Adrenal gland (tissue), 5 donors: ENCODE data around the gene TTC33.

Experiments used
- POLR2A ChIP-seq, 2 donors: fragments of 450-650 bp; IDR thresholded peaks; one replicate each; pipeline ENCODE4 v1.6.1; 2017; ENCODE audit warnings: antibody characterized with exemption in 2 of 2, mild to moderate bottlenecking in 2 of 2, moderate library complexity in 1 of 2
- TF ChIP-seq, protein P1 (sequence below), 6 experiments: fragments of 450-650 bp in 4 of 6; fragments of 200-600 bp in 2 of 6; sonication (generic) in 1 of 6; IDR thresholded peaks; 1 replicate in 5 of 6; 2 replicates in 1 of 6; pipeline versions ENCODE4 v1.5.1 to v1.8.0; 2016 to 2021; ENCODE audit warnings: antibody characterized with exemption in 6 of 6, mild to moderate bottlenecking in 2 of 6, moderate library complexity in 1 of 6
- donor health status: DM: no; HTN: no; CAD: no.

DNA sequence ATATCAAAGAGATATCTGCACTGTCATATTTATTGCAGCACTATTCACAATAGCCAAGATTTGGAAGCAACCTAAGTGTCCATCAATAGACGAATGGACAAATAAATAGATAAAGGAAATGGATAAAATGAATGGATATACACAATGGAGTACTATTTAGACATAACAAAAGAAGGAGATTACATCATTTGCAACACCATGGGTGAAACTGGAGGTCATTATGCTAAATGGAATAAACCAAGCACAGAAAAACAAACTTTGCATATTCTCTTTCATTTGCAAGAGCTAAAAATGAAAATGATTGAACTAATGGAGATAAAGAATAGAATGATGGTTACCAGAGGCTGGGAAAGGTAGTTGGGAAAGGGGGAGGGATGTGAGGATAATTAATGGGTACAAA is 231.1 kb downstream of the TTC33 start:
- TF ChIP-seq, protein P1, sequence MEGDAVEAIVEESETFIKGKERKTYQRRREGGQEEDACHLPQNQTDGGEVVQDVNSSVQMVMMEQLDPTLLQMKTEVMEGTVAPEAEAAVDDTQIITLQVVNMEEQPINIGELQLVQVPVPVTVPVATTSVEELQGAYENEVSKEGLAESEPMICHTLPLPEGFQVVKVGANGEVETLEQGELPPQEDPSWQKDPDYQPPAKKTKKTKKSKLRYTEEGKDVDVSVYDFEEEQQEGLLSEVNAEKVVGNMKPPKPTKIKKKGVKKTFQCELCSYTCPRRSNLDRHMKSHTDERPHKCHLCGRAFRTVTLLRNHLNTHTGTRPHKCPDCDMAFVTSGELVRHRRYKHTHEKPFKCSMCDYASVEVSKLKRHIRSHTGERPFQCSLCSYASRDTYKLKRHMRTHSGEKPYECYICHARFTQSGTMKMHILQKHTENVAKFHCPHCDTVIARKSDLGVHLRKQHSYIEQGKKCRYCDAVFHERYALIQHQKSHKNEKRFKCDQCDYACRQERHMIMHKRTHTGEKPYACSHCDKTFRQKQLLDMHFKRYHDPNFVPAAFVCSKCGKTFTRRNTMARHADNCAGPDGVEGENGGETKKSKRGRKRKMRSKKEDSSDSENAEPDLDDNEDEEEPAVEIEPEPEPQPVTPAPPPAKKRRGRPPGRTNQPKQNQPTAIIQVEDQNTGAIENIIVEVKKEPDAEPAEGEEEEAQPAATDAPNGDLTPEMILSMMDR (IDR thresholded peaks at IDR 0.05): no peak
- TF ChIP-seq POLR2A (IDR thresholded peaks at IDR 0.05): no peak
